Measurements from ENCODE around the gene ERICH6.

The ERICH6 gene

GRCh38 chr3:150710097-150710496 lies 6.4 kb upstream of the ERICH6 start:
- H3K79me2 ChIP-seq (ENCODE audit: control insufficient read depth, low read length), result no peaks in the 10 kb centered on the region
- peaks cover 5% of the 10 kb centered on the region; the same call in 1 of the 2 replicates for H3K36me3 ChIP-seq (ENCODE audit: control insufficient read depth, low read length)
- no peak overlapping the region for H3K4me2 ChIP-seq (ENCODE audit: low read length)
- H3K4me1 ChIP-seq (ENCODE audit: control insufficient read depth, low read length), result peaks cover 3% of the 10 kb centered on the region
- no peaks in the 10 kb centered on the region for H3K9me2 ChIP-seq (replicated peaks; ENCODE audit: control insufficient read depth, low read length)
- no peaks in the 10 kb centered on the region for H3F3A ChIP-seq (ENCODE audit: control insufficient read depth, insufficient read depth)
- no peaks in the 10 kb centered on the region for H4K20me1 ChIP-seq (ENCODE audit: control insufficient read depth, insufficient read depth, low read depth, low read length)
- H3K9me3 ChIP-seq (ENCODE audit: control insufficient read depth, insufficient read depth, low read length), result no peaks in the 10 kb centered on the region
- no peak overlapping the region for H3K4me3 ChIP-seq (ENCODE audit: low read length)
- H3K27me3 ChIP-seq (ENCODE audit: control insufficient read depth, low read length), result no peaks in the 10 kb centered on the region
- no peak overlapping the region for H3K27ac ChIP-seq (ENCODE audit: low read depth, low read length)
- no peak for TF ChIP-seq CTCF (IDR thresholded peaks at IDR 0.05; ENCODE audit: low read depth, low read length, poor library complexity, severe bottlenecking)
- TF ChIP-seq EZH2phosphoT487 (IDR thresholded peaks at IDR 0.05; ENCODE audit: borderline replicate concordance, low read length), result no peak

GRCh38 chr3:150703299-150703755 lies 393 bp downstream of the ERICH6 start:
- H3K27me3 ChIP-seq (ENCODE audit: control insufficient read depth, low read length), result 0 out of 2 replicates have a peak, but pooled peaks cover 2% of the 10 kb centered on the region
- H3K27ac ChIP-seq (ENCODE audit: low read depth, low read length), result no peak overlapping the region; the same call in 1 of the 2 replicates
- H4K20me1 ChIP-seq (ENCODE audit: control insufficient read depth, insufficient read depth, low read depth, low read length), result no peaks in the 10 kb centered on the region
- H3K9me2 ChIP-seq (replicated peaks; ENCODE audit: control insufficient read depth, low read length), result no peaks in the 10 kb centered on the region
- no peaks in the 10 kb centered on the region for H3K79me2 ChIP-seq (ENCODE audit: control insufficient read depth, low read length)
- H3K4me3 ChIP-seq (ENCODE audit: low read length), result peak overlapping the region; percentile 86
- TF ChIP-seq EZH2phosphoT487 (IDR thresholded peaks at IDR 0.05; ENCODE audit: borderline replicate concordance, low read length) (no peak), CTCF (IDR thresholded peaks at IDR 0.05; ENCODE audit: low read depth, low read length, poor library complexity, severe bottlenecking) (no peak)
- peaks cover 16% of the 10 kb centered on the region for H3K4me1 ChIP-seq (ENCODE audit: control insufficient read depth, low read length)
- no peaks in the 10 kb centered on the region for H3K9me3 ChIP-seq (ENCODE audit: control insufficient read depth, insufficient read depth, low read length)
- H3F3A ChIP-seq (ENCODE audit: control insufficient read depth, insufficient read depth), result peaks cover 16% of the 10 kb centered on the region
- no peaks in the 10 kb centered on the region for H3K36me3 ChIP-seq (ENCODE audit: control insufficient read depth, low read length)
- peak overlapping the region; percentile 96 for H3K4me2 ChIP-seq (ENCODE audit: low read length)

GRCh38 chr3:150699068-150699639 lies 4.6 kb downstream of the ERICH6 start:
- H4K20me1 ChIP-seq (ENCODE audit: control insufficient read depth, insufficient read depth, low read depth, low read length), result no peaks in the 10 kb centered on the region
- H3F3A ChIP-seq (ENCODE audit: control insufficient read depth, insufficient read depth), result peaks cover 15% of the 10 kb centered on the region
- no peak for TF ChIP-seq CTCF (IDR thresholded peaks at IDR 0.05; ENCODE audit: low read depth, low read length, poor library complexity, severe bottlenecking)
- no peak for TF ChIP-seq EZH2phosphoT487 (IDR thresholded peaks at IDR 0.05; ENCODE audit: borderline replicate concordance, low read length)
- peaks cover 11% of the 10 kb centered on the region for H3K4me1 ChIP-seq (ENCODE audit: control insufficient read depth, low read length)
- 0 out of 2 replicates have a peak, but pooled peaks cover 2% of the 10 kb centered on the region for H3K27me3 ChIP-seq (ENCODE audit: control insufficient read depth, low read length)
- H3K9me3 ChIP-seq (ENCODE audit: control insufficient read depth, insufficient read depth, low read length), result no peaks in the 10 kb centered on the region; the same call in 1 of the 2 replicates
- no peak overlapping the region for H3K4me2 ChIP-seq (ENCODE audit: low read length)
- no peak overlapping the region for H3K4me3 ChIP-seq (ENCODE audit: low read length)
- no peaks in the 10 kb centered on the region for H3K36me3 ChIP-seq (ENCODE audit: control insufficient read depth, low read length)
- H3K27ac ChIP-seq (ENCODE audit: low read depth, low read length), result no peak overlapping the region
- H3K79me2 ChIP-seq (ENCODE audit: control insufficient read depth, low read length), result no peaks in the 10 kb centered on the region
- no peaks in the 10 kb centered on the region for H3K9me2 ChIP-seq (replicated peaks; ENCODE audit: control insufficient read depth, low read length)
